Liver (tissue), 9 donors: Measurements from ENCODE around the gene DNPEP. TPM values are rescaled to one million over a fixed set of nuclear protein-coding genes. Genes with fewer than 3 reads are reported as not detected.
A peak's percentile ranks its signal among the peaks of the same experiment; 100 is the strongest.

Source experiments
- DNase-seq: peaks from one replicate; pipeline ENCODE4 v3.0.0-alpha.2; 2017; ENCODE audit warnings: low spot score
- H3K27ac ChIP-seq, 2 donors: one replicate each; pipeline ENCODE4 v1.7.0; 2013; ENCODE audit warnings: inconsistent platforms in 2 of 2, low read length in 2 of 2, control low read depth in 1 of 2, low read depth in 1 of 2, mild to moderate bottlenecking in 1 of 2
- H3K27me3 ChIP-seq, 4 donors: one replicate each; pipeline versions ENCODE4 v1.6.1 to v1.7.0; 2013; ENCODE audit warnings: low read length in 3 of 4, inconsistent platforms in 1 of 4, mild to moderate bottlenecking in 1 of 4, moderate library complexity in 1 of 4; ENCODE audit not compliant: control insufficient read depth in 4 of 4, insufficient read depth in 4 of 4
- H3K36me3 ChIP-seq, 4 donors: one replicate each; pipeline versions ENCODE4 v1.6.1 to v1.7.0; 2013; ENCODE audit warnings: low read length in 3 of 4, mild to moderate bottlenecking in 3 of 4, low read depth in 1 of 4, moderate library complexity in 1 of 4; ENCODE audit not compliant: control insufficient read depth in 4 of 4, insufficient read depth in 3 of 4
- H3K4me1 ChIP-seq, 4 donors: one replicate each; pipeline versions ENCODE4 v1.6.1 to v1.7.0; 2013; ENCODE audit warnings: low read length in 3 of 4, mild to moderate bottlenecking in 3 of 4, moderate library complexity in 1 of 4; ENCODE audit not compliant: control insufficient read depth in 4 of 4, insufficient read depth in 4 of 4
- H3K4me3 ChIP-seq, 3 donors: one replicate each; pipeline versions ENCODE4 v1.6.1 to v1.7.0; 2013; ENCODE audit warnings: low read length in 3 of 3, control low read depth in 1 of 3, low read depth in 1 of 3, mild to moderate bottlenecking in 1 of 3
- H3K9ac ChIP-seq, 2 donors: one replicate each; pipeline ENCODE4 v1.7.0; 2013; ENCODE audit warnings: low read length in 2 of 2, mild to moderate bottlenecking in 2 of 2, moderate library complexity in 2 of 2, control low read depth in 1 of 2, low read depth in 1 of 2
- H3K9me3 ChIP-seq, 4 donors: one replicate each; pipeline versions ENCODE4 v1.6.1 to v1.7.0; 2013; ENCODE audit warnings: low read length in 3 of 4; ENCODE audit not compliant: control insufficient read depth in 4 of 4
- ATF3 ChIP-seq: IDR thresholded peaks from 2 replicates; pipeline ENCODE4 v1.6.1; 2016; ENCODE audit warnings: antibody characterized with exemption
- EGR1 ChIP-seq, 2 donors: IDR thresholded peaks; 2 replicates each; pipeline ENCODE4 v1.6.1; 2016 to 2018; ENCODE audit warnings: antibody characterized with exemption in 2 of 2, low read depth in 2 of 2
- FOXA2 ChIP-seq: IDR thresholded peaks from 2 replicates; pipeline ENCODE4 v1.6.1; 2016; ENCODE audit warnings: antibody characterized with exemption
- GABPA ChIP-seq, 2 donors: IDR thresholded peaks in 1 of 2; conservative IDR thresholded peaks in 1 of 2; 2 replicates each; pipeline ENCODE4 v1.6.1; 2016; ENCODE audit warnings: antibody characterized with exemption in 2 of 2, mild to moderate bottlenecking in 1 of 2, moderate library complexity in 1 of 2
- HNF4A ChIP-seq, 2 donors: conservative IDR thresholded peaks; 2 replicates each; pipeline ENCODE4 v1.6.1; 2016; ENCODE audit warnings: antibody characterized with exemption in 2 of 2, mild to moderate bottlenecking in 2 of 2
- HNF4G ChIP-seq: IDR thresholded peaks from 2 replicates; pipeline ENCODE4 v1.6.1; 2016; ENCODE audit warnings: antibody characterized with exemption
- MAX ChIP-seq: IDR thresholded peaks from 2 replicates; pipeline ENCODE4 v1.6.1; 2016; ENCODE audit warnings: antibody characterized with exemption
- NR2F2 ChIP-seq: IDR thresholded peaks from 2 replicates; pipeline ENCODE4 v1.6.1; 2016; ENCODE audit warnings: antibody characterized with exemption
- RAD21 ChIP-seq, 2 donors: IDR thresholded peaks; 2 replicates each; pipeline ENCODE4 v1.6.1; 2016; ENCODE audit warnings: antibody characterized with exemption in 2 of 2, mild to moderate bottlenecking in 2 of 2
- RXRA ChIP-seq, 2 donors: IDR thresholded peaks; 2 replicates each; pipeline ENCODE4 v1.6.1; 2017 to 2018; ENCODE audit warnings: antibody characterized with exemption in 2 of 2, mild to moderate bottlenecking in 1 of 2
- SP1 ChIP-seq: IDR thresholded peaks from 2 replicates; pipeline ENCODE4 v1.6.1; 2018; ENCODE audit warnings: antibody characterized with exemption, mild to moderate bottlenecking
- TAF1 ChIP-seq: conservative IDR thresholded peaks from 2 replicates; pipeline ENCODE4 v1.6.1; 2016; ENCODE audit warnings: antibody characterized with exemption, mild to moderate bottlenecking
- ZBTB33 ChIP-seq: IDR thresholded peaks from 2 replicates; pipeline ENCODE4 v1.6.1; 2016; ENCODE audit warnings: antibody characterized with exemption
- WGBS: extraction: QIAGEN DNeasy Blood & Tissue Kit; methylation state at CpG from one replicate; pipeline ENCODE4 v1.1.7; 2013; 5-methylcytosine and 5-hydroxymethylcytosine counted together
- polyA plus RNA-seq, 2 donors: library from polyadenylated mRNA; stranded (reverse) in 1 of 2; unstranded in 1 of 2; fragments of 200-250 nt in 1 of 2; fragments of >200 nt in 1 of 2; fragmentation: Nextera tagmentation in 1 of 2; extraction: Ambion mirVana in 1 of 2; gene quantifications; one replicate each; pipeline versions ENCODE4 v1.2.1 to v1.2.3, GENCODE V29; 2013 to 2015
- total RNA-seq, 2 donors: library from RNA; depleted of rRNA; stranded (reverse); fragments of >200 nt; gene quantifications; one replicate each; pipeline ENCODE4 v1.2.3, GENCODE V29; 2014
- TF ChIP-seq, protein P1 (sequence below): fragments of 150-350 bp; IDR thresholded peaks from 2 replicates; pipeline ENCODE4 v1.5.1; 2017; ENCODE audit warnings: improper control_type of control experiment, low read depth, low read length; ENCODE audit not compliant: missing input control
- TF ChIP-seq, protein P2 (sequence below): IDR thresholded peaks from 2 replicates; pipeline ENCODE4 v1.6.1; 2016; ENCODE audit warnings: antibody characterized with exemption, mild to moderate bottlenecking
- donor health status: healthy.
- donor health status: healthy.
- donor health status: healthy.
- donor health status: healthy.
- donor health status: healthy.

Gene DNPEP
- total and polyA plus RNA-seq, 4 donors = 25.8 to 58.4 (median 45.8) TPM

DNA sequence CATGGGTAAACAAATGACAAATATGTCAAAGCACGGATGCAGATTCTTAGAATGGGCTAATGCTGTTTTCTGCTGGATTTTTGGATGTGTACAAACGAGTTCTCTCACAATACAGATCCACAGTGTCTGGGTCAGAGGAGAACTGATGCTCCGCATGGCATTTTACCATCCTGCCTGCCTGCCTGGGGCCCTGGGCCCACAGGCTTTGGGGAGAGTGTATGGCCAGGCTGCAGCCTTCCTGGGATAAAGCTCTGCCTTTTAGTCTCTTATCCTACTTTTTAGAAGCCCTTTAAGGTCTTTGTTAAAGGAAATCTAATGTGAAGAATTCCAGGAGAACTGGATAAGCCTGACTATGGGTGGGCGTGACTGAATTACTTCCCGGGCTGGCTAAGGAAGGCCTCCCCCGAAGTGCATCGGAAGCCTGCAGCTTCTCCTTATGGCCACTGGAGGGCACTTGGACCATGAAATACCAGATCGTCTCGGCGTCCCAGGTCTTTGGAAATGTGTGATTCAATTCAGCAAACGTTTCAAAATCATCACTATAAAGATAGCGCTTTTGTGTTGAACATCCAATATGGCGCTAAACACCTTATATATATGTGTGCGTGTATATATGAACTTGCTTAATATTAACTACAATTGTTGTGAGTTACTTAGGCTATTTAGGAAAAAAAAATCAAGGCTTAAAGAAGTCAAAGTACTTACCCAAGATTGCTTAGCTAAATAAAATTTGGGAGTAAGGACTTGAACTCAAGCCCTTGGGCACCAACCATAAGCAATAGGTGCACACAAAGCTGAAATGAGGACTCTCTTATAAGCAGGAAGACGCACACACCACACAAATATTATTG is 15.2 kb upstream of the DNPEP start:
- peaks cover 0 to 12% (median 10%) of the 10 kb centered on the region in 4 donors for H3K4me1 ChIP-seq
- no peak overlapping the region for H3K4me3 ChIP-seq
- H3K9me3 ChIP-seq = no peaks in the 10 kb centered on the region
- H3K27me3 ChIP-seq = no peaks in the 10 kb centered on the region
- H3K36me3 ChIP-seq = no peaks in the 10 kb centered on the region
- H3K9ac ChIP-seq = no peak overlapping the region
- H3K27ac ChIP-seq = no peak overlapping the region
- TF ChIP-seq SP1 (no peak), GABPA (IDR thresholded peaks at IDR 0.05 in 1 of 2, conservative IDR thresholded peaks at IDR 0.05 in 1 of 2) (no peak), EGR1 (IDR thresholded peaks at IDR 0.05; ENCODE audit: low read depth in 2 of 2) (no peak), RAD21 (IDR thresholded peaks at IDR 0.05) (peak; percentile 90 to 91)
- TF ChIP-seq, protein P1, sequence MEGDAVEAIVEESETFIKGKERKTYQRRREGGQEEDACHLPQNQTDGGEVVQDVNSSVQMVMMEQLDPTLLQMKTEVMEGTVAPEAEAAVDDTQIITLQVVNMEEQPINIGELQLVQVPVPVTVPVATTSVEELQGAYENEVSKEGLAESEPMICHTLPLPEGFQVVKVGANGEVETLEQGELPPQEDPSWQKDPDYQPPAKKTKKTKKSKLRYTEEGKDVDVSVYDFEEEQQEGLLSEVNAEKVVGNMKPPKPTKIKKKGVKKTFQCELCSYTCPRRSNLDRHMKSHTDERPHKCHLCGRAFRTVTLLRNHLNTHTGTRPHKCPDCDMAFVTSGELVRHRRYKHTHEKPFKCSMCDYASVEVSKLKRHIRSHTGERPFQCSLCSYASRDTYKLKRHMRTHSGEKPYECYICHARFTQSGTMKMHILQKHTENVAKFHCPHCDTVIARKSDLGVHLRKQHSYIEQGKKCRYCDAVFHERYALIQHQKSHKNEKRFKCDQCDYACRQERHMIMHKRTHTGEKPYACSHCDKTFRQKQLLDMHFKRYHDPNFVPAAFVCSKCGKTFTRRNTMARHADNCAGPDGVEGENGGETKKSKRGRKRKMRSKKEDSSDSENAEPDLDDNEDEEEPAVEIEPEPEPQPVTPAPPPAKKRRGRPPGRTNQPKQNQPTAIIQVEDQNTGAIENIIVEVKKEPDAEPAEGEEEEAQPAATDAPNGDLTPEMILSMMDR = peak; percentile 92
- no peak for DNase-seq
- WGBS = 20% methylated on average over 15 of the region's 15 CpGs

- Histone ChIP-seq H3K27me3 (no peaks in the 10 kb centered on the region), H3K4me1 (peaks cover 0 to 12% (median 10%) of the 10 kb centered on the region in 4 donors), H3K9ac (no peak overlapping the region), H3K36me3 (no peaks in the 10 kb centered on the region), H3K9me3 (no peaks in the 10 kb centered on the region), H3K4me3 (no peak overlapping the region), H3K27ac (no peak overlapping the region)
- WGBS = 91% methylated on average over 8 of the region's 8 CpGs
- TF ChIP-seq MAX (no peak), FOXA2 (no peak)
- no peak for DNase-seq
Observed at GRCh38 chr2:219401606-219402005, 13.9 kb upstream of the DNPEP start.

DNA sequence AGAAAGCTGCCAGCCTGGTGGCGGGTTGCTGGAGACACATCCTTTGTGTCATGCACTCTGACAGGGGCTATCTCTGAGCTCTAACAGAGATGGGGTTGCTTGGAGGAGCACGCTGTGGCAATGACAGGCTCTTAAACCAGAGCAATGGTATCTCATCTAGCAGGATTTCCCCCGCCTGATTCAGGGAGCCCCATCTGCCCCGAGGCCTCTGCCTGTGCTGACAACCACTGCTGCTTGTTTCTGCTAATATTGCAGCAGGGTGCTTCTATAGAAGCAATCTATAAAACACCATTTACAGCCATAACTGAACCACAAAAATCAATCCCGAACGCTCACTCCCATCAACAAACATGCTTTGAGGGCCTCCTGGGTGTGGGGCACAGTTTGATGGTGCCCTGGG is 12.8 kb upstream of the DNPEP start:
- WGBS = 58% methylated on average over 6 of the region's 6 CpGs
- TF ChIP-seq EGR1 (IDR thresholded peaks at IDR 0.05; ENCODE audit: low read depth in 2 of 2) = no peak
- TF ChIP-seq, protein P2, sequence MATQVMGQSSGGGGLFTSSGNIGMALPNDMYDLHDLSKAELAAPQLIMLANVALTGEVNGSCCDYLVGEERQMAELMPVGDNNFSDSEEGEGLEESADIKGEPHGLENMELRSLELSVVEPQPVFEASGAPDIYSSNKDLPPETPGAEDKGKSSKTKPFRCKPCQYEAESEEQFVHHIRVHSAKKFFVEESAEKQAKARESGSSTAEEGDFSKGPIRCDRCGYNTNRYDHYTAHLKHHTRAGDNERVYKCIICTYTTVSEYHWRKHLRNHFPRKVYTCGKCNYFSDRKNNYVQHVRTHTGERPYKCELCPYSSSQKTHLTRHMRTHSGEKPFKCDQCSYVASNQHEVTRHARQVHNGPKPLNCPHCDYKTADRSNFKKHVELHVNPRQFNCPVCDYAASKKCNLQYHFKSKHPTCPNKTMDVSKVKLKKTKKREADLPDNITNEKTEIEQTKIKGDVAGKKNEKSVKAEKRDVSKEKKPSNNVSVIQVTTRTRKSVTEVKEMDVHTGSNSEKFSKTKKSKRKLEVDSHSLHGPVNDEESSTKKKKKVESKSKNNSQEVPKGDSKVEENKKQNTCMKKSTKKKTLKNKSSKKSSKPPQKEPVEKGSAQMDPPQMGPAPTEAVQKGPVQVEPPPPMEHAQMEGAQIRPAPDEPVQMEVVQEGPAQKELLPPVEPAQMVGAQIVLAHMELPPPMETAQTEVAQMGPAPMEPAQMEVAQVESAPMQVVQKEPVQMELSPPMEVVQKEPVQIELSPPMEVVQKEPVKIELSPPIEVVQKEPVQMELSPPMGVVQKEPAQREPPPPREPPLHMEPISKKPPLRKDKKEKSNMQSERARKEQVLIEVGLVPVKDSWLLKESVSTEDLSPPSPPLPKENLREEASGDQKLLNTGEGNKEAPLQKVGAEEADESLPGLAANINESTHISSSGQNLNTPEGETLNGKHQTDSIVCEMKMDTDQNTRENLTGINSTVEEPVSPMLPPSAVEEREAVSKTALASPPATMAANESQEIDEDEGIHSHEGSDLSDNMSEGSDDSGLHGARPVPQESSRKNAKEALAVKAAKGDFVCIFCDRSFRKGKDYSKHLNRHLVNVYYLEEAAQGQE = no peak
- TF ChIP-seq NR2F2 = no peak
- no peak for TF ChIP-seq MAX
- no peak for TF ChIP-seq ATF3
- no peak for TF ChIP-seq TAF1
- TF ChIP-seq FOXA2 = no peak
- no peak for TF ChIP-seq ZBTB33
- TF ChIP-seq SP1 = no peak
- no peak for TF ChIP-seq GABPA (IDR thresholded peaks at IDR 0.05 in 1 of 2, conservative IDR thresholded peaks at IDR 0.05 in 1 of 2)
- no peak for TF ChIP-seq HNF4G
- TF ChIP-seq HNF4A (conservative IDR thresholded peaks at IDR 0.05) = no peak
- no peak for TF ChIP-seq RXRA (IDR thresholded peaks at IDR 0.05)
- TF ChIP-seq, protein P1 = no peak
- no peak for TF ChIP-seq RAD21 (IDR thresholded peaks at IDR 0.05)

More for the DNA sequence above, 12.8 kb upstream of the DNPEP start:
- Histone ChIP-seq H3K27ac (no peak overlapping the region), H3K4me3 (no peak overlapping the region), H3K27me3 (no peaks in the 10 kb centered on the region), H3K9ac (no peak overlapping the region), H3K4me1 (peaks cover 0 to 12% (median 10%) of the 10 kb centered on the region in 4 donors), H3K36me3 (no peaks in the 10 kb centered on the region), H3K9me3 (no peaks in the 10 kb centered on the region)
- DNase-seq = no peak
